ENCODE results near the gene GFY. TPM values are rescaled to one million over a fixed set of nuclear protein-coding genes. Genes with fewer than 3 reads are reported as not detected.
"Not testable (repeated sequence)": the region's sequence is repeated elsewhere in the genome, so short reads cannot be mapped to it uniquely, and the experiment has no call there.

The GFY gene
- total and polyA plus RNA-seq, 2 donors, result 0.05 TPM; not detected in 1

DNA sequence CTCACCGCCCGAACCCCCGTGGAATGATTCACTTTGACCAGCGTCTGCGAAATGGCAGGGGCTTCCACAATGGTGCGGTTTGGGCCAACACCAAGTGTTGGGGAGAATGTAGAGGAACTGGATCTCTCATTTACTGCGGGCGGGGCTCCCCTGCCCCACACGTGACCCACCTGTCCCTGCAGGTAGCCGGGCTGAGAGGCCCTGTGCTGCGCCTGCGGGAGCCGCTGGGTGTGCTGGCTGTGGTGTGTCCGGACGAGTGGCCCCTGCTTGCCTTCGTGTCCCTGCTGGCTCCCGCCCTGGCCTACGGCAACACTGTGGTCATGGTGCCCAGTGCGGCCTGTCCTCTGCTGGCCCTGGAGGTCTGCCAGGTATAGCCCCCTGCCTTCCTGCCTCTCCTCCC is 43.0 kb downstream of the GFY start:
- H3K9me3 ChIP-seq (ENCODE audit: control insufficient read depth in 2 of 2, insufficient read depth in 1 of 2, low read length in 1 of 2), result peaks cover 0 to 3% of the 10 kb centered on the region in 2 donors
- peak overlapping the region; percentile 76 to 77 for H3K27ac ChIP-seq (ENCODE audit: low read depth in 1 of 2, low read length in 1 of 2)
- no peaks in the 10 kb centered on the region for H3K27me3 ChIP-seq (ENCODE audit: control insufficient read depth in 2 of 2, insufficient read depth in 1 of 2, low read length in 1 of 2)
- no peak overlapping the region for H3K4me3 ChIP-seq (ENCODE audit: low read length in 2 of 2)
- peaks cover 26 to 41% of the 10 kb centered on the region in 2 donors for H3K36me3 ChIP-seq (ENCODE audit: control insufficient read depth in 2 of 2, insufficient read depth in 2 of 2, low read length in 1 of 2)
- H3K4me1 ChIP-seq (ENCODE audit: control insufficient read depth in 2 of 2, insufficient read depth in 2 of 2, low read length in 2 of 2), result peaks cover 20 to 44% of the 10 kb centered on the region in 2 donors
- no peak for DNase-seq (ENCODE audit: low read depth in 6 of 9, low spot score in 9 of 9)
- 93% methylated on average over 19 of the region's 19 CpGs for WGBS

DNA sequence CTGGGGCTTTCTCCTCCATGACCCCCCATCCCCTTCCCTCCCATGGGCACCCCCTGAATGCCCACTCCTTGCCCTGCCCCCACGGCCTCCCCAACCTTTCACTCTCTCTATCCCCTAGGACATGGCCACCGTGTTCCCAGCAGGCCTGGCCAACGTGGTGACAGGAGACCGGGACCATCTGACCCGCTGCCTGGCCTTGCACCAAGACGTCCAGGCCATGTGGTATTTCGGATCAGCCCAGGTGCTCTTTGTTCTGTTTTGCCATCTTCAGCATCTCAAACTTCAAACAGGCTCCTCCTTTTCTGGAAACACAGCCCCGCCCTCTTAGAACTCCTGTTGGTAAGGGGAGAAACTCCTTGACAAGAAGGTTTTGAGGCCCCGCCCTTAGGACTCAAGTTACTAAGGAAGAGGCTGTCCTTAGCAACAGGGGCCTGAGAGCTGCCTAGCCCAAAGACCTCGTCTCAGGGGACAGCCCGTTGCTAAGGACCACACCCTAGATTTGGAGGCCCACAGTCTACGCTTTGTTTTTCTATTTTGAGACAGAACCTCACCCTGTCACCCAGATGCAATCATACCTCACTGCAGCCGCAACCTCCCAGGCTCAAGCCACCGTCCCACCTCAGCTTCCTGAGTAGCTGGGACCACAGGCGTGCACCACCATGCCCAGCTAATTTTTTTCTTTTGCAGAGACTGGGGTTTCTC is 43.7 kb downstream of the GFY start:
- DNase-seq (ENCODE audit: low read depth in 6 of 9, low spot score in 9 of 9), result peak in 5 of 9 donors; percentile 41 to 83 (median 56)
- no peak overlapping the region for H3K4me3 ChIP-seq (ENCODE audit: low read length in 2 of 2)
- 62% methylated on average over 15 of the region's 15 CpGs for WGBS

DNA sequence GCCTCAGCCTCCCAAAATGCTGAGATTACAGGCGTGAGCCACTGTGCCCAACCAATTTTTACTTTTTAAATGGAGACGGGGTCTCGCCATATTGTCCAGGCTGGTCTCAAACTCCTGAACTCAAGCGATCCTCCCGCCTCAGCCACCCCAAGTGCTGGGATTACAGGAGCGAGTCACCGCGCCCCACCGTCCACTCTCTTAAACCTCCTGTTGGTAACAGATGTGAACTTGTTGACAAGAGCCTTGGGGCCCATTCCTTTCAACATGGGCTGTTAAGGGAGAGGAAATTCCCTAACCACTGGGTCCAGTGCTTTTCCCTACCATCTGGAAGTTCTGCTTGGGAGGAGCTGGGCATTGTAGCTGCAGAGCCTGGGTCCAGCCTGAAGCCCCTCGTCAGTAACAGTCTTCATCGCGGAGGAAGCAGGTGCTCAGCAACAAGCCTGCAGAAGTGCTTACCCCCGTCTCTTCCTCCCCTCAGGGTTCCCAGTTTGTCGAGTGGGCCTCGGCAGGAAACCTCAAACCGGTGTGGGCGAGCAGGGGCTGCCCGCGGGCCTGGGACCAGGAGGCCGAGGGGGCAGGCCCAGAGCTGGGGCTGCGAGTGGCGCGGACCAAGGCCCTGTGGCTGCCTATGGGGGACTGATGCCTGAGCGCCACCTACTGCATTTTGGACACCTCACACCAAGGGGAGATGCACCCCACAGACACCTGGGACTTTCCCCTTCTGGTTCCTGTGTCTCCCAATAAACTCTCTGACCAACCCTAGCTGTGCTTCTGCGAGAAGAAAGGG is 44.8 kb downstream of the GFY start:
- H3K4me3 ChIP-seq (ENCODE audit: low read length in 2 of 2), result peak overlapping the region; percentile 10 to 16
- peaks cover 15 to 26% of the 10 kb centered on the region in 2 donors for H3K36me3 ChIP-seq (ENCODE audit: control insufficient read depth in 2 of 2, insufficient read depth in 2 of 2, low read length in 1 of 2)
- no peaks in the 10 kb centered on the region for H3K27me3 ChIP-seq (ENCODE audit: control insufficient read depth in 2 of 2, insufficient read depth in 1 of 2, low read length in 1 of 2)
- peak in 7 of 9 donors; percentile 39 to 87 (median 60) for DNase-seq (ENCODE audit: low read depth in 6 of 9, low spot score in 9 of 9)
- peak overlapping the region; percentile 19 to 91 for H3K27ac ChIP-seq (ENCODE audit: low read depth in 1 of 2, low read length in 1 of 2)
- WGBS, result 28% methylated on average over 25 of the region's 25 CpGs
- H3K4me1 ChIP-seq (ENCODE audit: control insufficient read depth in 2 of 2, insufficient read depth in 2 of 2, low read length in 2 of 2), result peaks cover 24 to 58% of the 10 kb centered on the region in 2 donors
- peaks cover 0 to 10% of the 10 kb centered on the region in 2 donors for H3K9me3 ChIP-seq (ENCODE audit: control insufficient read depth in 2 of 2, insufficient read depth in 1 of 2, low read length in 1 of 2)

More for the DNA sequence above, 43.7 kb downstream of the GFY start:
- Histone ChIP-seq H3K27ac (ENCODE audit: low read depth in 1 of 2, low read length in 1 of 2) (peak overlapping the region; percentile 76 to 77), H3K27me3 (ENCODE audit: control insufficient read depth in 2 of 2, insufficient read depth in 1 of 2, low read length in 1 of 2) (no peaks in the 10 kb centered on the region), H3K4me1 (ENCODE audit: control insufficient read depth in 2 of 2, insufficient read depth in 2 of 2, low read length in 2 of 2) (peaks cover 24 to 51% of the 10 kb centered on the region in 2 donors), H3K36me3 (ENCODE audit: control insufficient read depth in 2 of 2, insufficient read depth in 2 of 2, low read length in 1 of 2) (peaks cover 23 to 37% of the 10 kb centered on the region in 2 donors), H3K9me3 (ENCODE audit: control insufficient read depth in 2 of 2, insufficient read depth in 1 of 2, low read length in 1 of 2) (peaks cover 0 to 6% of the 10 kb centered on the region in 2 donors)

DNA sequence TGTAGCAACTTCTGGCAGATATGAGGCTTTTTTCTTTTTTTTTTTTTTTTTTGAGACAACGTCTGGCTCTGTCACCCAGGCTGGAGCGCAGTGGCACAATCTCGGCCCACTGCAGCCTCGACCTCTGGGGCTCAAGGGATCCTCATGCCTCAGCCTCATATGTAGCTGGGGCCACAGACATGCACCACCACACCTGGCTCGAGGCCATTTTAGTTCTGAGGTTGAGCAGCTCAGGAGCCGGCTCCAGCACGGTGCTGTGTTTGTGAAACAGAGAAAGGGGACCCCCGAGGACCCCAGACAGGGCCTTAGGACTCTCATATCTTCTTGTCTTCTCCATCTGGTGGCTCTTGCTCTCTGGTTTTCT is 45.4 kb downstream of the GFY start:
- WGBS, result 59% methylated on average over 8 of the region's 8 CpGs
- Histone ChIP-seq H3K27me3 (ENCODE audit: control insufficient read depth in 2 of 2, insufficient read depth in 1 of 2, low read length in 1 of 2) (no peaks in the 10 kb centered on the region), H3K27ac (ENCODE audit: low read depth in 1 of 2, low read length in 1 of 2) (peak overlapping the region; percentile 31 to 91), H3K36me3 (ENCODE audit: control insufficient read depth in 2 of 2, insufficient read depth in 2 of 2, low read length in 1 of 2) (peaks cover 10 to 22% of the 10 kb centered on the region in 2 donors), H3K9me3 (ENCODE audit: control insufficient read depth in 2 of 2, insufficient read depth in 1 of 2, low read length in 1 of 2) (peaks cover 0 to 10% of the 10 kb centered on the region in 2 donors), H3K4me1 (ENCODE audit: control insufficient read depth in 2 of 2, insufficient read depth in 2 of 2, low read length in 2 of 2) (peaks cover 27 to 64% of the 10 kb centered on the region in 2 donors), H3K4me3 (ENCODE audit: low read length in 2 of 2) (no peak overlapping the region)
- no peak for DNase-seq (ENCODE audit: low read depth in 6 of 9, low spot score in 9 of 9)

DNA sequence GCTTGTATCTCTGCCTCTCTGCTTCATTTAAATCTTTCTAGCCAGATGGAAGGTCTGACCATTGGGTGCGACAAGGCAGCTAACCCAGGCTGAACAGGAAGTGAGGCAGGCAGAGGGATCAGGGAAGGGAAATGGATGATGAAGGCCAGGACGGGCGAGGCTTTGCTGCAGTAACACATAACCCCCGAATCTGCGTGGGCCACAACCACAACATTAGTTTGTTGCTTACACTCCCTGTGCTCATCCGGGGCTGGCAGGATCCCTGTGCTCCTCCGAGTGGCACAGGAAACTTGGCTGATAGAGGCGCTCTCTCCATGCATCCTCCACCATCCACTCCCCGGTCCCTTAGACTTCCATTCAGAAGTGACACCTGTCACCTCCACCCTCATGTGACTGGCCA is 47.7 kb downstream of the GFY start:
- Histone ChIP-seq H3K27ac (ENCODE audit: low read depth in 1 of 2, low read length in 1 of 2) (peak overlapping the region; percentile 10 to 95), H3K4me1 (ENCODE audit: control insufficient read depth in 2 of 2, insufficient read depth in 2 of 2, low read length in 2 of 2) (peaks cover 27 to 76% of the 10 kb centered on the region in 2 donors), H3K36me3 (ENCODE audit: control insufficient read depth in 2 of 2, insufficient read depth in 2 of 2, low read length in 1 of 2) (peaks cover 4 to 9% of the 10 kb centered on the region in 2 donors), H3K27me3 (ENCODE audit: control insufficient read depth in 2 of 2, insufficient read depth in 1 of 2, low read length in 1 of 2) (no peaks in the 10 kb centered on the region), H3K9me3 (ENCODE audit: control insufficient read depth in 2 of 2, insufficient read depth in 1 of 2, low read length in 1 of 2) (peaks cover 0 to 10% of the 10 kb centered on the region in 2 donors), H3K4me3 (ENCODE audit: low read length in 2 of 2) (no peak overlapping the region)
- 79% methylated on average over 9 of the region's 9 CpGs for WGBS
- no peak for DNase-seq (ENCODE audit: low read depth in 6 of 9, low spot score in 9 of 9)

DNA sequence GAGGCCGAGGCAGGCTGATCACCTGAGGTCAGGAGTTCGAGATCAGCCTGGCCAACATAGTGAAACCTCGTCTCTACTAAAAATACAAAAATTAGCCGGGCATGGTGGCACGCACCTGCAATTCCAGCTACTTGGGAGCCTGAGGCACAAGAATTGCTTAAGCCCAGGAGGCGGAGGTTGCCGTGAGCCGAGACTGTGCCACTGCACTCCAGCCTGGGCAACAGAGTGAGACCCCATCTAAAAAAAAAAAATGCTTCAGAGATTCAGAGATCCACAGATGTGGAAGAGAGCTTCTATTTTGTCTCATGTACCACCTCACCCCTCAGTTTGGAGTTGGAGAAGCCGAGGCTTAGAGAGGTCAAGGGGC is 48.3 kb downstream of the GFY start:
- 86% methylated on average over 9 of the region's 9 CpGs for WGBS
- peaks cover 27 to 72% of the 10 kb centered on the region in 2 donors for H3K4me1 ChIP-seq (ENCODE audit: control insufficient read depth in 2 of 2, insufficient read depth in 2 of 2, low read length in 2 of 2)
- DNase-seq (ENCODE audit: low read depth in 6 of 9, low spot score in 9 of 9); H3K36me3 ChIP-seq (ENCODE audit: control insufficient read depth in 2 of 2, insufficient read depth in 2 of 2, low read length in 1 of 2); H3K27me3 ChIP-seq (ENCODE audit: control insufficient read depth in 2 of 2, insufficient read depth in 1 of 2, low read length in 1 of 2); H3K9me3 ChIP-seq (ENCODE audit: control insufficient read depth in 2 of 2, insufficient read depth in 1 of 2, low read length in 1 of 2): not testable (repeated sequence)
- peak overlapping the region; percentile 76 to 88 for H3K4me3 ChIP-seq (ENCODE audit: low read length in 2 of 2)
- H3K27ac ChIP-seq (ENCODE audit: low read depth in 1 of 2, low read length in 1 of 2), result peak overlapping the region; percentile 95 to 99

DNA sequence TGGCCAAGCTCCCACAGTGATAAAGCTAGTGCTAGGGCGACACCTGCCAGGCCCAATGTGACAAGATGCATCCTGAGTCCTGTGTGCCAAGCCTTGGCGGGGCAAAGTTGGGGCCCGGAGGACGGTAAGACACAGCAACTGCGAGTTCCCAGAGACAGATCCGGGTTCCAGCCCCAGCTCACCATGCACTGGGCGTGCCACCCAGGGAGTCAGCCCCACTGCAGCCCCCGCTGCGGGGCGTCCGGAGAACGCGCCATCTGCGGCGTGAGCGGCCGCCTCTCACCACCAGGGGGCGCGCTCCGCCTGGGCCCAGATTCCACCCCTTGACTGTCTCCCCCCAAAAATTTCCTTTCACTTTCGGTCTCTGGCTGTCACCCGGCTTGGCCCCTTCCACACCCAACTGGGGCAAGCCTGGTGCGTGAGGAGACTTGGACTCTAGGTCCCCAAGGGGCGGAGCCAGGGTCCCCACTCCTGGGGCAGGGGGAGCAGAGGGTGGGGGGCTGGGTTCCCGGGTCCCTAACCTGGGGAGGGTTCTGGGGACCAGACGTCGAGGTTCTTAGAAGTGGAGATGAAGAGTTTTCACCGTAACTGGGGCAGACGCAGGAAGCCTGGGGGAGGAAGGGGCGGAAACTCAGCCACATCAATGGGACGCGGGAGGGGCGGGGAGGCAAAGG is 48.8 kb downstream of the GFY start, which contains the start of gene FLT3LG:
Gene FLT3LG, plus strand, starts transcription at position 348 of the 674 bp plus-strand sequence. CDS start 425 bp downstream, outside the sequence.
- peaks cover 3 to 6% of the 10 kb centered on the region in 2 donors for H3K36me3 ChIP-seq (ENCODE audit: control insufficient read depth in 2 of 2, insufficient read depth in 2 of 2, low read length in 1 of 2)
- H3K4me1 ChIP-seq (ENCODE audit: control insufficient read depth in 2 of 2, insufficient read depth in 2 of 2, low read length in 2 of 2), result peaks cover 31 to 72% of the 10 kb centered on the region in 2 donors
- WGBS, result under 1% methylated on average over 33 of the region's 33 CpGs

DNA sequence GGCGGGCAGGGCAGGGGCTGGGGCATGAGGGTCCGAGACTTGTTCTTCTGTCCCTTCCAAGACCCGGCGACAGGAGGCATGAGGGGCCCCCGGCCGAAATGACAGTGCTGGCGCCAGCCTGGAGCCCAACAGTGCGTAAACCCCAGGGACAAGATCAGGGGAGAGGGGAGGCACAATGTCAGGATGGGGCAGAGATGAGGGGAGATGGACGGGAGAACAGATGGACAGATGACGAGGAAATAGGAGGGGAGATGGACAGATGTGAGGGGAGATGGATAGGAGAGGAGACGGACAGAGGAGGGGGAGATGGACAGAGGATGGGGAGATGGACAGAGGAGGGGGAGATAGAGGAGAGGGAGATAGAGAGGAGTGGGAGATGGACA is 49.3 kb downstream of the GFY start:
- peak overlapping the region; percentile 95 to 99 for H3K27ac ChIP-seq (ENCODE audit: low read depth in 1 of 2, low read length in 1 of 2)
- peaks cover 31 to 67% of the 10 kb centered on the region in 2 donors for H3K4me1 ChIP-seq (ENCODE audit: control insufficient read depth in 2 of 2, insufficient read depth in 2 of 2, low read length in 2 of 2)
- no peaks in the 10 kb centered on the region for H3K27me3 ChIP-seq (ENCODE audit: control insufficient read depth in 2 of 2, insufficient read depth in 1 of 2, low read length in 1 of 2)
- DNase-seq (ENCODE audit: low read depth in 6 of 9, low spot score in 9 of 9), result no peak
- WGBS, result 9% methylated on average over 11 of the region's 11 CpGs
- peaks cover 2 to 5% of the 10 kb centered on the region in 2 donors for H3K36me3 ChIP-seq (ENCODE audit: control insufficient read depth in 2 of 2, insufficient read depth in 2 of 2, low read length in 1 of 2)
- H3K9me3 ChIP-seq (ENCODE audit: control insufficient read depth in 2 of 2, insufficient read depth in 1 of 2, low read length in 1 of 2), result peaks cover 0 to 10% of the 10 kb centered on the region in 2 donors
- H3K4me3 ChIP-seq (ENCODE audit: low read length in 2 of 2), result peak overlapping the region; percentile 76 to 88

More for the DNA sequence above, 48.8 kb downstream of the GFY start, which contains the start of gene FLT3LG:
- DNase-seq (ENCODE audit: low read depth in 6 of 9, low spot score in 9 of 9), result peak; percentile 90 to 98 (median 93)
- peaks cover 0 to 10% of the 10 kb centered on the region in 2 donors for H3K9me3 ChIP-seq (ENCODE audit: control insufficient read depth in 2 of 2, insufficient read depth in 1 of 2, low read length in 1 of 2)
- H3K4me3 ChIP-seq (ENCODE audit: low read length in 2 of 2), result peak within 1 kb of the TSS; percentile 76 to 88
- H3K27ac ChIP-seq (ENCODE audit: low read depth in 1 of 2, low read length in 1 of 2), result peak within 1 kb of the TSS; percentile 95 to 99
- no peaks in the 10 kb centered on the region for H3K27me3 ChIP-seq (ENCODE audit: control insufficient read depth in 2 of 2, insufficient read depth in 1 of 2, low read length in 1 of 2)

All from thymus (tissue), 11 donors.